HepG2 (cell line): ENCODE results near the gene CLASP1. TPM values are rescaled to one million over a fixed set of nuclear protein-coding genes. Genes with fewer than 3 reads are reported as not detected.

Experiments used
- ATAC-seq: fragments of 200-7000 bp; cut with Tn5 transposase; 3 replicates; pipeline ENCODE4 v1.9.1; 2020; ENCODE audit warnings: mild to moderate bottlenecking, moderate library complexity
- BruUV-seq: library from RNA; stranded (reverse); fragments of 400-500 nt; replicated peaks from 2 replicates; lab custom pipeline; 2021; lab: Mats Ljungman, UMichigan
- CTCF ChIA-PET: fragments of 300-600 bp; formaldehyde crosslinking; extraction: SDS; loops from one replicate; lab custom pipeline; 2021; ENCODE audit warnings: low total read pairs, inconsistent platforms, low intra/inter-chr PET ratio; lab: Yijun Ruan, JAX
- POLR2A ChIA-PET: fragments of 350-600 bp; sonication (Branson Sonifier 250); formaldehyde crosslinking; loops from one replicate; lab custom pipeline; 2020; ENCODE audit warnings: antibody characterized with exemption, inconsistent platforms; lab: Yijun Ruan, JAX
- DNase-seq: peaks from one replicate; pipeline ENCODE4 v3.0.0-alpha.2; 2015; ENCODE audit warnings: low spot score
- FAIRE-seq: peaks from 3 replicates; lab custom pipeline; 2011; peaks lifted over from hg19 to GRCh38; lab: Jason Lieb, UNC
- H2AFZ ChIP-seq: one replicate; pipeline ENCODE4 v1.6.1; 2011; ENCODE audit warnings: low read length, inconsistent platforms
- H3K27ac ChIP-seq: fragments of 300-600 bp; 3 replicates; pipeline ENCODE4 v1.8.0; 2011; ENCODE audit warnings: mixed run types, mild to moderate bottlenecking, mixed read lengths, low read length, inconsistent platforms; ENCODE audit not compliant: insufficient read depth; ENCODE audit errors: extremely low read length
- H3K27me3 ChIP-seq, 2 experiments: fragments of 200-600 bp in 1 of 2; 2 replicates in 1 of 2; 3 replicates in 1 of 2; pipeline versions ENCODE4 v1.6.0 to v1.8.0; 2011; ENCODE audit warnings: low read length in 2 of 2, mild to moderate bottlenecking in 2 of 2, moderate library complexity in 2 of 2, inconsistent platforms in 1 of 2; ENCODE audit not compliant: insufficient read depth in 2 of 2, control insufficient read depth in 1 of 2
- H3K36me3 ChIP-seq, 2 experiments: fragments of 200-600 bp in 1 of 2; replicated peaks in 1 of 2; 2 replicates in 1 of 2; 3 replicates in 1 of 2; pipeline versions ENCODE4 v1.5.1 to v1.8.0; 2011; ENCODE audit warnings: low read length in 2 of 2, inconsistent platforms in 1 of 2; ENCODE audit not compliant: insufficient read depth in 2 of 2, control insufficient read depth in 1 of 2
- H3K4me1 ChIP-seq: 2 replicates; pipeline ENCODE4 v1.5.1; 2012; ENCODE audit warnings: low read length, inconsistent platforms; ENCODE audit not compliant: insufficient read depth
- H3K4me2 ChIP-seq: 2 replicates; pipeline ENCODE4 v1.6.0; 2011; ENCODE audit warnings: low read depth, low read length, inconsistent platforms
- H3K4me3 ChIP-seq, 3 experiments: fragments of 200-600 bp in 1 of 3; sonication (generic), shearing (Covaris generic) in 1 of 3; replicated peaks in 1 of 3; 2 replicates each; pipeline ENCODE4 v1.5.1; 2011 to 2016; ENCODE audit warnings: low read length in 3 of 3, inconsistent platforms in 2 of 3, low read depth in 2 of 3, mild to moderate bottlenecking in 2 of 3, control low read depth in 1 of 3, mixed read lengths in 1 of 3; ENCODE audit not compliant: insufficient read depth in 1 of 3
- H3K79me2 ChIP-seq: one replicate; pipeline ENCODE4 v1.6.1; 2011; ENCODE audit warnings: low read length, inconsistent platforms; ENCODE audit not compliant: insufficient read depth
- H3K9ac ChIP-seq: 2 replicates; pipeline ENCODE4 v1.6.0; 2011; ENCODE audit warnings: mild to moderate bottlenecking, low read depth, low read length, inconsistent platforms; ENCODE audit not compliant: insufficient read depth
- H3K9me3 ChIP-seq: 2 replicates; pipeline ENCODE4 v1.5.1; 2012; ENCODE audit warnings: mild to moderate bottlenecking, low read length
- H4K20me1 ChIP-seq: 2 replicates; pipeline ENCODE4 v1.6.0; 2011; ENCODE audit warnings: inconsistent platforms, mild to moderate bottlenecking, low read length, moderate library complexity; ENCODE audit not compliant: insufficient read depth
- ARHGAP35 ChIP-seq: sonication (generic); formaldehyde crosslinking; IDR thresholded peaks from 2 replicates; pipeline ENCODE4 v1.9.0; 2022; ENCODE audit warnings: mild to moderate bottlenecking, inconsistent platforms, moderate library complexity, missing genetic modification reagents, borderline replicate concordance
- FOXK2 ChIP-seq: fragments of 450-650 bp; IDR thresholded peaks from 2 replicates; pipeline ENCODE4 v1.6.1; 2016
- GZF1 ChIP-seq: sonication (generic); formaldehyde crosslinking; IDR thresholded peaks from 2 replicates; pipeline ENCODE4 v1.5.1; 2020; ENCODE audit warnings: mild to moderate bottlenecking, missing genetic modification reagents
- KDM1A ChIP-seq: IDR thresholded peaks from 2 replicates; pipeline ENCODE4 v1.6.1; 2016; ENCODE audit warnings: missing compliant biosample characterization
- KMT2B ChIP-seq: IDR thresholded peaks from 2 replicates; pipeline ENCODE4 v1.6.1; 2016; ENCODE audit warnings: missing genetic modification reagents, missing compliant biosample characterization
- LRRFIP1 ChIP-seq: sonication (generic); formaldehyde crosslinking; conservative IDR thresholded peaks from 2 replicates; pipeline ENCODE4 v1.4.0; 2020; ENCODE audit warnings: missing genetic modification reagents
- MEIS2 ChIP-seq: sonication (generic); formaldehyde crosslinking; IDR thresholded peaks from 2 replicates; pipeline ENCODE4 v1.9.0; 2021; ENCODE audit warnings: mild to moderate bottlenecking, missing genetic modification reagents
- NONO ChIP-seq, 2 experiments: fragments of 450-650 bp in 1 of 2; sonication (generic) in 1 of 2; formaldehyde crosslinking in 1 of 2; IDR thresholded peaks in 1 of 2; conservative IDR thresholded peaks in 1 of 2; 2 replicates each; pipeline versions ENCODE4 v1.6.1 to v1.8.0; 2017 to 2022; ENCODE audit warnings: mild to moderate bottlenecking in 1 of 2, missing genetic modification reagents in 1 of 2, moderate library complexity in 1 of 2
- SALL2 ChIP-seq: sonication (generic); formaldehyde crosslinking; IDR thresholded peaks from 2 replicates; pipeline ENCODE4 v1.8.1; 2023; ENCODE audit warnings: mild to moderate bottlenecking, missing genetic modification reagents, inconsistent platforms
- SKIL ChIP-seq: sonication (generic); formaldehyde crosslinking; IDR thresholded peaks from 2 replicates; pipeline ENCODE4 v1.8.0; 2022; ENCODE audit warnings: missing genetic modification reagents, mild to moderate bottlenecking, moderate library complexity, borderline replicate concordance
- ZBED4 ChIP-seq: sonication (generic); formaldehyde crosslinking; IDR thresholded peaks from 2 replicates; pipeline ENCODE4 v1.4.0; 2020; ENCODE audit warnings: missing genetic modification reagents, borderline replicate concordance
- ZMAT3 ChIP-seq: sonication (generic); formaldehyde crosslinking; conservative IDR thresholded peaks from 2 replicates; pipeline ENCODE4 v1.7.0; 2021; ENCODE audit warnings: missing genetic modification reagents
- ZNF180 ChIP-seq: sonication (generic); formaldehyde crosslinking; IDR thresholded peaks from 2 replicates; pipeline ENCODE4 v1.4.0; 2020; ENCODE audit warnings: low read depth, missing genetic modification reagents, borderline replicate concordance
- ZNF501 ChIP-seq: sonication (generic); formaldehyde crosslinking; IDR thresholded peaks from 2 replicates; pipeline ENCODE4 v1.5.1; 2020; ENCODE audit warnings: mild to moderate bottlenecking, moderate library complexity, missing genetic modification reagents
- ZNF678 ChIP-seq: sonication (generic); formaldehyde crosslinking; IDR thresholded peaks from 2 replicates; pipeline ENCODE4 v1.4.0; 2020; ENCODE audit warnings: mild to moderate bottlenecking, missing genetic modification reagents
- ZNF775 ChIP-seq: sonication (generic); formaldehyde crosslinking; IDR thresholded peaks from 2 replicates; pipeline ENCODE4 v1.4.0; 2020; ENCODE audit warnings: missing genetic modification reagents, mild to moderate bottlenecking, moderate library complexity, borderline replicate concordance
- ZSCAN29 ChIP-seq: sonication (generic); formaldehyde crosslinking; conservative IDR thresholded peaks from 2 replicates; pipeline ENCODE4 v1.4.0; 2020; ENCODE audit warnings: mild to moderate bottlenecking, missing genetic modification reagents
- WGBS: methylation state at CpG from one replicate; pipeline ENCODE4 v1.1.6; 2017; ENCODE audit warnings: low lambda C conversion rate; 5-methylcytosine and 5-hydroxymethylcytosine counted together
- in situ Hi-C: cut with HindIII; loops from 2 replicates; pipeline ENCODE4 v1.10.0; 2017; ENCODE audit warnings: low pct_unique_long_range_greater_than_20kb; ENCODE audit not compliant: extremely low pct_ligation_motif_present
- intact Hi-C: fragments of 100-400 bp; cut with micrococcal nuclease; formaldehyde crosslinking; loops from one replicate; pipeline ENCODE4 v1.10.0; 2022; ENCODE audit not compliant: unreplicated experiment
- polyA plus RNA-seq, 8 experiments: library from polyadenylated mRNA; depleted of rRNA in 3 of 8; stranded (reverse) in 7 of 8; unstranded in 1 of 8; fragments of >200 nt; fragmentation: Illumina TruSeq in 4 of 8; extraction: Trizol in 4 of 8; gene quantifications; 2 replicates each; pipeline versions ENCODE4 v1.2.1 to v1.2.3, GENCODE V29; 2011 to 2016; ENCODE audit warnings: low read depth in 4 of 8, missing spikeins in 1 of 8, mixed read lengths in 1 of 8; ENCODE audit not compliant: insufficient read depth in 1 of 8
- total RNA-seq, 5 experiments: library from RNA; depleted of rRNA; stranded (reverse); fragments of >200 nt; fragmentation: Illumina TruSeq; extraction: Trizol; gene quantifications; 2 replicates each; pipeline ENCODE4 v1.2.3, GENCODE V29; 2016; ENCODE audit warnings: low read depth in 1 of 5

CLASP1 gene
- total and polyA plus RNA-seq, 2 of the 13 experiments (the other 11 are each of a cell fraction or from before 2014, with no cell fraction given): 11.7 to 47.9 TPM

- Histone ChIP-seq H3K9ac (no peak overlapping the region), H3K27ac (no peak overlapping the region), H3K9me3 (no peaks in the 10 kb centered on the region), H3K4me3 (no peak overlapping the region), H2AFZ (no peak overlapping the region), H3K27me3 (0 out of 5 replicates have a peak, but pooled peaks cover 0 to 4% of the 10 kb centered on the region in 2 experiments), H3K79me2 (no peaks in the 10 kb centered on the region), H4K20me1 (no peaks in the 10 kb centered on the region), H3K36me3 (no peaks in the 10 kb centered on the region), H3K4me2 (no peak overlapping the region), H3K4me1 (peaks cover 7% of the 10 kb centered on the region; the same call in 1 of the 2 replicates)
- no TSS peak for BruUV-seq
- ATAC-seq: no peak
- POLR2A ChIA-PET: no interaction called here
- 60% methylated on average over 7 of the region's 7 CpGs for WGBS
- FAIRE-seq: no peak
- CTCF ChIA-PET: no interaction called here
- in situ Hi-C loops (loop anchor here (10.0 kb wide), 3 partner anchors 200 to 630 kb away; no protein-coding TSS in a partner anchor), intact Hi-C loops (loop anchor here (5.0 kb wide), 1 partner anchor 197 kb away; no protein-coding TSS in a partner anchor)
- TF ChIP-seq SALL2: no peak
- no peak for TF ChIP-seq ZNF678
- TF ChIP-seq KDM1A (CRISPR knock-in tag): no peak
- TF ChIP-seq FOXK2: no peak
- TF ChIP-seq ZBED4 (CRISPR knock-in tag): no peak
- TF ChIP-seq ZNF775 (CRISPR knock-in tag): no peak
- no peak for TF ChIP-seq LRRFIP1 (CRISPR knock-in tag)
- no peak for TF ChIP-seq ZSCAN29 (CRISPR knock-in tag)
- no peak for TF ChIP-seq KMT2B
- TF ChIP-seq NONO (IDR thresholded peaks at IDR 0.05): no peak
- no peak for TF ChIP-seq NONO (CRISPR knock-in tag; conservative IDR thresholded peaks at IDR 0.05)
- TF ChIP-seq ZNF501 (CRISPR knock-in tag): no peak
- TF ChIP-seq GZF1 (CRISPR knock-in tag): no peak
- no peak for TF ChIP-seq MEIS2 (CRISPR knock-in tag)
- no peak for TF ChIP-seq ZNF180 (CRISPR knock-in tag)
- TF ChIP-seq ARHGAP35 (CRISPR knock-in tag): no peak
- no peak for TF ChIP-seq ZMAT3 (CRISPR knock-in tag)
- no peak for TF ChIP-seq SKIL
- DNase-seq: no peak
These were observed 324.7 kb downstream of the CLASP1 start for GRCh38 chr2:121324601-121325000.
